Stimulated activated CD4-positive, alpha-beta T cell treated with anti-CD3 and anti-CD28 coated beads, Interleukin-2, amount 100 ng/mL, for 48 hours (primary cell): ENCODE results near the gene PRDM2.
A peak's percentile ranks its signal among the peaks of the same experiment; 100 is the strongest.
"Not testable (repeated sequence)": the region's sequence is repeated elsewhere in the genome, so short reads cannot be mapped to it uniquely, and the experiment has no call there.

Experiments used
- DNase-seq, 2 donors: peaks; one replicate each; pipeline ENCODE4 v3.0.0-alpha.2; 2020

The PRDM2 gene

GRCh38 chr1:13700521-13701270 lies 708 bp downstream of the PRDM2 start:
- peak; percentile 22 to 36 for DNase-seq

- no peak for DNase-seq
These were observed 1.3 kb downstream of the PRDM2 start for GRCh38 chr1:13701271-13701640.

GRCh38 chr1:13702425-13703127 lies 2.6 kb downstream of the PRDM2 start:
- peak; percentile 26 to 28 for DNase-seq

GRCh38 chr1:13703128-13703513 lies 3.1 kb downstream of the PRDM2 start:
- no peak for DNase-seq

- no peak for DNase-seq
These were observed 3.8 kb downstream of the PRDM2 start for GRCh38 chr1:13703558-13704490.

- no peak for DNase-seq
These were observed 6.1 kb downstream of the PRDM2 start for GRCh38 chr1:13706046-13706445.

- no peak for DNase-seq
These were observed 7.2 kb downstream of the PRDM2 start for GRCh38 chr1:13707164-13707563.

GRCh38 chr1:13708380-13708982 lies 8.5 kb downstream of the PRDM2 start:
- DNase-seq: no peak

- DNase-seq: no peak
These were observed 10.1 kb downstream of the PRDM2 start for GRCh38 chr1:13710086-13710485.

GRCh38 chr1:13714851-13715250 lies 14.9 kb downstream of the PRDM2 start:
- DNase-seq: no peak

- not testable (repeated sequence) for DNase-seq
These were observed 15.8 kb downstream of the PRDM2 start for GRCh38 chr1:13715616-13716287.

GRCh38 chr1:13722808-13723360 lies 22.9 kb downstream of the PRDM2 start:
- DNase-seq: no peak

GRCh38 chr1:13723810-13724209 lies 23.8 kb downstream of the PRDM2 start:
- DNase-seq: no peak

GRCh38 chr1:13725714-13726175 lies 25.8 kb downstream of the PRDM2 start:
- DNase-seq: peak in 1 of 2 donors; percentile 28

GRCh38 chr1:13728091-13728715 lies 28.2 kb downstream of the PRDM2 start:
- DNase-seq: no peak

GRCh38 chr1:13730291-13730690 lies 30.3 kb downstream of the PRDM2 start:
- DNase-seq: no peak

GRCh38 chr1:13730751-13731482 lies 30.9 kb downstream of the PRDM2 start:
- DNase-seq: peak; percentile 63

GRCh38 chr1:13731897-13732296 lies 31.9 kb downstream of the PRDM2 start:
- DNase-seq: no peak

GRCh38 chr1:13732971-13733667 lies 33.1 kb downstream of the PRDM2 start:
- no peak for DNase-seq

- no peak for DNase-seq
These were observed 33.7 kb downstream of the PRDM2 start for GRCh38 chr1:13733711-13734110.
